Measurements from ENCODE around the gene TP53INP2. TPM values are rescaled to one million over a fixed set of nuclear protein-coding genes. Genes with fewer than 3 reads are reported as not detected.

The TP53INP2 gene
- total and polyA plus RNA-seq, 2 of the 13 experiments (the other 11 are each of a cell fraction or from before 2014, with no cell fraction given), result 5.2 to 18.8 TPM

- TF ChIP-seq PCBP1 (IDR thresholded peaks at IDR 0.05; ENCODE audit: borderline replicate concordance, low read depth, low read length) (no peak), PHF8 (CRISPR knock-in tag; IDR thresholded peaks at IDR 0.05) (no peak), ZNF782 (CRISPR knock-in tag; IDR thresholded peaks at IDR 0.05; ENCODE audit: borderline replicate concordance) (no peak), SIX1 (CRISPR knock-in tag; IDR thresholded peaks at IDR 0.05; ENCODE audit: borderline replicate concordance) (peak; percentile 13; the same call in 1 of the 2 replicates), ZNF703 (CRISPR knock-in tag; IDR thresholded peaks at IDR 0.05; ENCODE audit: borderline replicate concordance) (no peak), ZNF296 (CRISPR knock-in tag; conservative IDR thresholded peaks at IDR 0.05) (0 out of 2 replicates have a peak, but pooled peaks have one; percentile 53), KMT2A (CRISPR knock-in tag; IDR thresholded peaks at IDR 0.05) (0 out of 2 replicates have a peak, but pooled peaks have one; percentile 14), ZNF552 (CRISPR knock-in tag; IDR thresholded peaks at IDR 0.05; ENCODE audit: borderline replicate concordance) (no peak), MTF1 (CRISPR knock-in tag; IDR thresholded peaks at IDR 0.05) (no peak), ZNF660 (CRISPR knock-in tag; IDR thresholded peaks at IDR 0.05; ENCODE audit: borderline replicate concordance, low read depth) (no peak), RORA (CRISPR knock-in tag; IDR thresholded peaks at IDR 0.05) (no peak), ZKSCAN5 (CRISPR knock-in tag; IDR thresholded peaks at IDR 0.05) (no peak), ZBTB20 (CRISPR knock-in tag; IDR thresholded peaks at IDR 0.05; ENCODE audit: borderline replicate concordance, low read depth) (no peak), TFDP1 (CRISPR knock-in tag; IDR thresholded peaks at IDR 0.05; ENCODE audit: borderline replicate concordance) (no peak), ZNF235 (CRISPR knock-in tag; IDR thresholded peaks at IDR 0.05; ENCODE audit: borderline replicate concordance) (no peak), PAF1 (CRISPR knock-in tag; IDR thresholded peaks at IDR 0.05) (peak; percentile 82; the same call in 1 of the 2 replicates), ZSCAN9 (CRISPR knock-in tag; IDR thresholded peaks at IDR 0.05; ENCODE audit: borderline replicate concordance) (no peak), ZSCAN12 (CRISPR knock-in tag; IDR thresholded peaks at IDR 0.05) (no peak), ZFP82 (CRISPR knock-in tag; IDR thresholded peaks at IDR 0.05; ENCODE audit: borderline replicate concordance) (no peak), SALL1 (CRISPR knock-in tag; IDR thresholded peaks at IDR 0.05) (peak; percentile 35), MAX (IDR thresholded peaks at IDR 0.05) (peak; percentile 24; the same call in 1 of the 2 replicates)
- TF ChIP-seq, protein P1, sequence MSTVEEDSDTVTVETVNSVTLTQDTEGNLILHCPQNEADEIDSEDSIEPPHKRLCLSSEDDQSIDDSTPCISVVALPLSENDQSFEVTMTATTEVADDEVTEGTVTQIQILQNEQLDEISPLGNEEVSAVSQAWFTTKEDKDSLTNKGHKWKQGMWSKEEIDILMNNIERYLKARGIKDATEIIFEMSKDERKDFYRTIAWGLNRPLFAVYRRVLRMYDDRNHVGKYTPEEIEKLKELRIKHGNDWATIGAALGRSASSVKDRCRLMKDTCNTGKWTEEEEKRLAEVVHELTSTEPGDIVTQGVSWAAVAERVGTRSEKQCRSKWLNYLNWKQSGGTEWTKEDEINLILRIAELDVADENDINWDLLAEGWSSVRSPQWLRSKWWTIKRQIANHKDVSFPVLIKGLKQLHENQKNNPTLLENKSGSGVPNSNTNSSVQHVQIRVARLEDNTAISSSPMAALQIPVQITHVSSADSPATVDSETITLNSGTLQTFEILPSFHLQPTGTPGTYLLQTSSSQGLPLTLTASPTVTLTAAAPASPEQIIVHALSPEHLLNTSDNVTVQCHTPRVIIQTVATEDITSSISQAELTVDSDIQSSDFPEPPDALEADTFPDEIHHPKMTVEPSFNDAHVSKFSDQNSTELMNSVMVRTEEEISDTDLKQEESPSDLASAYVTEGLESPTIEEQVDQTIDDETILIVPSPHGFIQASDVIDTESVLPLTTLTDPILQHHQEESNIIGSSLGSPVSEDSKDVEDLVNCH (CRISPR knock-in tag; IDR thresholded peaks at IDR 0.05), result 0 out of 2 replicates have a peak, but pooled peaks have one; percentile 38
- TF ChIP-seq, protein P2, sequence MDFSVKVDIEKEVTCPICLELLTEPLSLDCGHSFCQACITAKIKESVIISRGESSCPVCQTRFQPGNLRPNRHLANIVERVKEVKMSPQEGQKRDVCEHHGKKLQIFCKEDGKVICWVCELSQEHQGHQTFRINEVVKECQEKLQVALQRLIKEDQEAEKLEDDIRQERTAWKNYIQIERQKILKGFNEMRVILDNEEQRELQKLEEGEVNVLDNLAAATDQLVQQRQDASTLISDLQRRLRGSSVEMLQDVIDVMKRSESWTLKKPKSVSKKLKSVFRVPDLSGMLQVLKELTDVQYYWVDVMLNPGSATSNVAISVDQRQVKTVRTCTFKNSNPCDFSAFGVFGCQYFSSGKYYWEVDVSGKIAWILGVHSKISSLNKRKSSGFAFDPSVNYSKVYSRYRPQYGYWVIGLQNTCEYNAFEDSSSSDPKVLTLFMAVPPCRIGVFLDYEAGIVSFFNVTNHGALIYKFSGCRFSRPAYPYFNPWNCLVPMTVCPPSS (IDR thresholded peaks at IDR 0.05), result no peak
- TF ChIP-seq, protein P3, sequence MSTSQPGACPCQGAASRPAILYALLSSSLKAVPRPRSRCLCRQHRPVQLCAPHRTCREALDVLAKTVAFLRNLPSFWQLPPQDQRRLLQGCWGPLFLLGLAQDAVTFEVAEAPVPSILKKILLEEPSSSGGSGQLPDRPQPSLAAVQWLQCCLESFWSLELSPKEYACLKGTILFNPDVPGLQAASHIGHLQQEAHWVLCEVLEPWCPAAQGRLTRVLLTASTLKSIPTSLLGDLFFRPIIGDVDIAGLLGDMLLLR (CRISPR knock-in tag; IDR thresholded peaks at IDR 0.05), result no peak
Observed at GRCh38 chr20:34713194-34713943, 9.2 kb downstream of the TP53INP2 start (continued).
